Hepatocyte (in vitro differentiated cells): ENCODE data around the gene NEAT1. TPM values are rescaled to one million over a fixed set of nuclear protein-coding genes. Genes with fewer than 3 reads are reported as not detected.
"Not testable (repeated sequence)": the region's sequence is repeated elsewhere in the genome, so short reads cannot be mapped to it uniquely, and the experiment has no call there.

Experiments
- DNase-seq: peaks from one replicate; pipeline ENCODE4 v3.0.0-alpha.2; 2016; ENCODE audit warnings: low spot score
- H2AFZ ChIP-seq: fragments of 200-600 bp; sonication (generic); 2 replicates; pipeline ENCODE4 v1.6.0; 2016; ENCODE audit warnings: antibody characterized with exemption, mild to moderate bottlenecking
- H3K27ac ChIP-seq: fragments of 200-600 bp; sonication (generic); 2 replicates; pipeline ENCODE4 v1.5.1; 2016; ENCODE audit warnings: mild to moderate bottlenecking
- H3K27me3 ChIP-seq: fragments of 200-600 bp; sonication (generic); 2 replicates; pipeline ENCODE4 v1.6.1; 2016
- H3K36me3 ChIP-seq: fragments of 200-600 bp; sonication (generic); replicated peaks from 2 replicates; pipeline ENCODE4 v1.5.1; 2016; ENCODE audit warnings: low read depth; ENCODE audit not compliant: insufficient read depth
- H3K4me1 ChIP-seq: fragments of 200-600 bp; sonication (generic); 2 replicates; pipeline ENCODE4 v1.5.1; 2016; ENCODE audit warnings: mild to moderate bottlenecking, moderate library complexity; ENCODE audit not compliant: insufficient read depth
- H3K4me2 ChIP-seq: fragments of 200-600 bp; sonication (generic); 2 replicates; pipeline ENCODE4 v1.6.0; 2016
- H3K4me3 ChIP-seq: fragments of 200-600 bp; sonication (generic); 2 replicates; pipeline ENCODE4 v1.5.1; 2016; ENCODE audit warnings: mild to moderate bottlenecking
- H3K79me2 ChIP-seq: fragments of 200-600 bp; sonication (generic); 2 replicates; pipeline ENCODE4 v1.6.0; 2017; ENCODE audit warnings: mild to moderate bottlenecking
- H3K9me2 ChIP-seq: fragments of 200-600 bp; sonication (generic); replicated peaks from 2 replicates; pipeline ENCODE4 v1.6.0; 2017; ENCODE audit warnings: mild to moderate bottlenecking; ENCODE audit not compliant: insufficient read depth
- H3K9me3 ChIP-seq: fragments of 200-600 bp; sonication (generic); 2 replicates; pipeline ENCODE4 v1.5.1; 2016; ENCODE audit warnings: low read depth, mild to moderate bottlenecking
- H4K20me1 ChIP-seq: fragments of 200-600 bp; sonication (generic); 2 replicates; pipeline ENCODE4 v1.6.0; 2016; ENCODE audit warnings: mild to moderate bottlenecking; ENCODE audit not compliant: insufficient read depth, poor library complexity, severe bottlenecking
- CTCF ChIP-seq: fragments of 200-600 bp; sonication (generic); IDR thresholded peaks from 2 replicates; pipeline ENCODE4 v1.5.1; 2016; ENCODE audit warnings: antibody characterized with exemption, mild to moderate bottlenecking; ENCODE audit not compliant: poor library complexity
- EZH2 ChIP-seq: fragments of 200-600 bp; sonication (generic); IDR thresholded peaks from 2 replicates; pipeline ENCODE4 v1.6.1; 2016; ENCODE audit warnings: antibody characterized with exemption, mild to moderate bottlenecking, borderline replicate concordance
- EZH2phosphoT487 ChIP-seq: fragments of 200-600 bp; sonication (generic); IDR thresholded peaks from one replicate; pipeline ENCODE4 v1.6.1; 2018; ENCODE audit warnings: antibody characterized with exemption, mild to moderate bottlenecking, low read depth, moderate library complexity; ENCODE audit not compliant: unreplicated experiment, severe bottlenecking
- WGBS: methylation state at CpG from one replicate; pipeline ENCODE4 v1.1.6; 2016; ENCODE audit warnings: low lambda C conversion rate; ENCODE audit errors: missing lambda C conversion rate; 5-methylcytosine and 5-hydroxymethylcytosine counted together
- polyA plus RNA-seq: library from polyadenylated mRNA; unstranded; fragments of >200 nt; fragmentation: Nextera tagmentation; extraction: Ambion mirVana; gene quantifications from 2 replicates; pipeline ENCODE4 v1.2.1, GENCODE V29; 2016
- total RNA-seq: library from RNA; depleted of rRNA; stranded (reverse); fragments of >200 nt; gene quantifications from 2 replicates; pipeline ENCODE4 v1.2.3, GENCODE V29; 2014

The NEAT1 gene
- total and polyA plus RNA-seq, 2 experiments from 2014 or later = 130 to 168 TPM

- H3K27me3 ChIP-seq = no peaks in the 10 kb centered on the region
- H3K4me3 ChIP-seq = no peak overlapping the region
- H3K9me2 ChIP-seq = no peaks in the 10 kb centered on the region
- 83% methylated on average over 3 of the region's 3 CpGs for WGBS
- no peaks in the 10 kb centered on the region for H3K36me3 ChIP-seq
- H2AFZ ChIP-seq = no peak overlapping the region
- H3K4me2 ChIP-seq = peak overlapping the region; percentile 43
- H3K4me1 ChIP-seq = peaks cover 13% of the 10 kb centered on the region
- no peak for TF ChIP-seq EZH2phosphoT487
- no peak for TF ChIP-seq EZH2
- no peak for TF ChIP-seq CTCF
- H4K20me1 ChIP-seq = no peaks in the 10 kb centered on the region
- no peaks in the 10 kb centered on the region for H3K9me3 ChIP-seq
- H3K27ac ChIP-seq = no peak overlapping the region
- no peak for DNase-seq
- H3K79me2 ChIP-seq = peaks cover 30% of the 10 kb centered on the region
Observed at GRCh38 chr11:65456418-65456817, 33.8 kb downstream of the NEAT1 start.

- H3K4me3 ChIP-seq = no peak overlapping the region
- no peaks in the 10 kb centered on the region for H3K36me3 ChIP-seq
- H3K79me2 ChIP-seq = peaks cover 21% of the 10 kb centered on the region
- no peaks in the 10 kb centered on the region for H3K9me3 ChIP-seq
- WGBS = 49% methylated on average over 7 of the region's 7 CpGs
- no peak for DNase-seq
- H3K27me3 ChIP-seq = no peaks in the 10 kb centered on the region
- no peak overlapping the region for H3K4me2 ChIP-seq
- H3K27ac ChIP-seq = no peak overlapping the region
- TF ChIP-seq EZH2phosphoT487 (no peak), CTCF (no peak), EZH2 (no peak)
- H2AFZ ChIP-seq = no peak overlapping the region
- peaks cover 7% of the 10 kb centered on the region for H3K4me1 ChIP-seq
- H3K9me2 ChIP-seq = no peaks in the 10 kb centered on the region
- H4K20me1 ChIP-seq = no peaks in the 10 kb centered on the region
Observed at GRCh38 chr11:65459552-65459951, 37.0 kb downstream of the NEAT1 start.

GRCh38 chr11:65465471-65465870 lies 42.9 kb downstream of the NEAT1 start:
- H3K36me3 ChIP-seq, H2AFZ ChIP-seq, H3K4me3 ChIP-seq, H4K20me1 ChIP-seq, H3K27me3 ChIP-seq, DNase-seq, H3K4me1 ChIP-seq, H3K9me2 ChIP-seq, H3K4me2 ChIP-seq, H3K9me3 ChIP-seq, H3K27ac ChIP-seq: not testable (repeated sequence)
- H3K79me2 ChIP-seq = peaks cover 18% of the 10 kb centered on the region
- 89% methylated on average over 14 of the region's 18 CpGs for WGBS

GRCh38 chr11:65467306-65467705 lies 44.7 kb downstream of the NEAT1 start:
- Histone ChIP-seq H3K4me1 (peaks cover 17% of the 10 kb centered on the region), H3K79me2 (peaks cover 28% of the 10 kb centered on the region), H3K27ac (peak overlapping the region; percentile 34)
- not testable (repeated sequence) for H3K4me2 ChIP-seq, H4K20me1 ChIP-seq, H3K9me3 ChIP-seq, H2AFZ ChIP-seq, H3K4me3 ChIP-seq, H3K9me2 ChIP-seq, DNase-seq, H3K27me3 ChIP-seq, H3K36me3 ChIP-seq
- 95% methylated on average over 6 of the region's 6 CpGs for WGBS
